Inflammatory macrophage (primary cell): Measurements from ENCODE around the gene SLC8A2.

Source experiments
- DNase-seq, 2 donors: peaks; one replicate each; pipeline ENCODE4 v3.0.0-alpha.2; 2020 to 2022

SLC8A2 gene

DNA sequence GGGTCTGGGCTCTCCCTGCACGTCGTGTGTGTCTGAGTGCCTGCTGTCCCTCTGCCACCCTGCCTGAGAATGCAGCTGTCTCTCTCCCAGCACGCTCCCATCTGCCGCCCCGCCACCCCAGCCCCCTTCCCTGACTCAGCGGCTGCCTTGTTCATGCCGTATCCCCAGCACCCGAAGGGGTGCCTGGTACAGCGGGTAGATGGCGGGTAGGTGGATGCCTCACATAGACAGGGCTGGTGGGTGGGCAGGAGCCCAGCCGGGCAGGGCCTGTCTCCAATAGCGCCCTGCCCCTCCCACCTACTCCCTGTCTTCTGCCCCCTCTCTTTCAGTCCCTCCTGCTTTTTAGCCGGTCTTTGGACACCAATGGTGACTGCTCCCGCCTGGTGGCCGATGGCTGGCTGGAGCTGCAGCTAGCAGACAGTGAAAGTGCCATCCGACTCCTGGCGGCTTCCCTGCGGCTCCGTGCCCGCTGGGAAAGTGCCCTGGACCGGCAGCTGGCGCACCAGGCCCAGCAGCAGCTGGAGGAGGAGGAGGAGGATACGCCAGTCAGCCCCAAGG, 92.2 kb downstream of the SLC8A2 start:
- no peak for DNase-seq

DNA sequence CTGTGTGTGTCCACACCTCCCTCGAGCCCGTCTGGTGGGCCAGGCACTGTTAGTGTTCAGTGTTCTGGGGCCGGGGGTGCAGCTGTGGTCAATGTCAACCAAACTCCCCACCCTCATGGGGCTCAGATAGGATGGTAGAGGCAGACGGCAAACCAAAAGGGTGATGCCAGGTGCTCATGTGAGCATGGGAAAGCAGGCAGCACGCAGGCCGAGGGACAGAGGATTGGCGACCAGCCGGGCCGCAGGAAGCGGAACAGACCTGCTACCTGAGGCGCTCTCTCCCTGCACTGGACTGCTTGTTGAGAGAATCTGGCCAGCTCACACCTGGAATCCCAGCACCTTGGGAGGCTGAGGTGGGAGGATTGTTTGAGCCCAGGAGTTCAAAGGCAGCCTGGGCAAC, 93.4 kb downstream of the SLC8A2 start:
- DNase-seq = no peak
